A375 (cell line): ENCODE data around the gene FRZB. TPM values are rescaled to one million over a fixed set of nuclear protein-coding genes. Genes with fewer than 3 reads are reported as not detected.

Experiments
- small RNA-seq: library from RNA; depleted of rRNA; stranded (forward); fragments of <200 nt; gene quantifications from one replicate; pipeline ENCODE3, GENCODE V24; 2014
- total RNA-seq: library from RNA; depleted of rRNA; stranded (reverse); fragments of >200 nt; shearing (Covaris generic); gene quantifications from 2 replicates; pipeline ENCODE4 v1.2.3, GENCODE V29; 2014; rRNA removed

Gene FRZB
- not detected in 2 replicates for total RNA-seq

GRCh38 chr2:182866461-182867406 lies at the start of gene FRZB:
FRZB (minus strand) TSS chr2:182866637; CDS start chr2:182866552, 85 bp downstream.

Small RNA genes lying within 50 kb of the gene (small RNA-seq; reads per million reads assigned to genes)
- gene RF00019 (not detected), gene RNU6-1122P (not detected)

Other genes starting within 250 kb of the FRZB start
- 33.5 and 53.4 TPM in 2 replicates for gene DNAJC10, start 150.4 kb downstream of the FRZB start, total RNA-seq
- gene NCKAP1, start 171.8 kb upstream of the FRZB start, total RNA-seq: 35.8 and 37.6 TPM in 2 replicates
- 0.68 and 1.5 TPM in 2 replicates for gene DUSP19, start 212.1 kb upstream of the FRZB start, total RNA-seq